DND-41 (cell line): ENCODE results near the gene DCBLD1.

Experiments used
- ATAC-seq: fragments of 200-7000 bp; cut with Tn5 transposase; 3 replicates; pipeline ENCODE4 v1.9.1; 2021; ENCODE audit warnings: low read depth; ENCODE audit not compliant: insufficient read depth
- DNase-seq: peaks from one replicate; pipeline ENCODE4 v3.0.0-alpha.2; 2020
- H2AFZ ChIP-seq: 2 replicates; pipeline ENCODE4 v1.6.0; 2012; ENCODE audit warnings: low read depth, low read length
- H3K27ac ChIP-seq: 2 replicates; pipeline ENCODE4 v1.5.1; 2012; ENCODE audit warnings: low read length, inconsistent platforms
- H3K27me3 ChIP-seq: fragments of 200-600 bp; sonication (generic); 2 replicates; pipeline ENCODE4 v1.6.0; 2012; ENCODE audit warnings: low read length, mild to moderate bottlenecking, inconsistent platforms; ENCODE audit not compliant: insufficient read depth, poor library complexity
- H3K36me3 ChIP-seq: 2 replicates; pipeline ENCODE4 v1.5.1; 2012; ENCODE audit warnings: low read length, inconsistent platforms; ENCODE audit not compliant: insufficient read depth
- H3K4me1 ChIP-seq: 2 replicates; pipeline ENCODE4 v1.5.1; 2012; ENCODE audit warnings: mild to moderate bottlenecking, low read length; ENCODE audit not compliant: insufficient read depth
- H3K4me2 ChIP-seq: 2 replicates; pipeline ENCODE4 v1.6.0; 2012; ENCODE audit warnings: mild to moderate bottlenecking, moderate library complexity, low read length, inconsistent platforms; ENCODE audit not compliant: insufficient read depth
- H3K4me3 ChIP-seq, 2 experiments: fragments of 200-600 bp in 1 of 2; shearing (Covaris generic) in 1 of 2; 2 replicates each; pipeline ENCODE4 v1.5.1; 2012 to 2016; ENCODE audit warnings: inconsistent platforms in 2 of 2, low read length in 2 of 2, mild to moderate bottlenecking in 2 of 2, low read depth in 1 of 2, moderate library complexity in 1 of 2
- H3K79me2 ChIP-seq: 2 replicates; pipeline ENCODE4 v1.6.0; 2012; ENCODE audit warnings: low read length, inconsistent platforms; ENCODE audit not compliant: insufficient read depth
- H3K9ac ChIP-seq: 2 replicates; pipeline ENCODE4 v1.6.0; 2012; ENCODE audit warnings: low read depth, mild to moderate bottlenecking, inconsistent platforms, low read length, moderate library complexity
- H3K9me3 ChIP-seq: 2 replicates; pipeline ENCODE4 v1.5.1; 2012; ENCODE audit warnings: low read length, moderate library complexity, mild to moderate bottlenecking, inconsistent platforms; ENCODE audit not compliant: insufficient read depth, severe bottlenecking
- H4K20me1 ChIP-seq: 2 replicates; pipeline ENCODE4 v1.6.0; 2012; ENCODE audit warnings: low read length; ENCODE audit not compliant: insufficient read depth
- CTCF ChIP-seq: IDR thresholded peaks from 2 replicates; pipeline ENCODE4 v1.5.1; 2012; ENCODE audit warnings: borderline replicate concordance, low read length, moderate library complexity, mild to moderate bottlenecking; ENCODE audit not compliant: poor library complexity, severe bottlenecking; ENCODE audit errors: extremely low read depth
- EZH2 ChIP-seq: IDR thresholded peaks from 3 replicates; pipeline ENCODE4 v1.6.1; 2012; ENCODE audit warnings: borderline replicate concordance, low read depth, mild to moderate bottlenecking, moderate library complexity, low read length, inconsistent platforms; ENCODE audit not compliant: severe bottlenecking

The DCBLD1 gene

DNA sequence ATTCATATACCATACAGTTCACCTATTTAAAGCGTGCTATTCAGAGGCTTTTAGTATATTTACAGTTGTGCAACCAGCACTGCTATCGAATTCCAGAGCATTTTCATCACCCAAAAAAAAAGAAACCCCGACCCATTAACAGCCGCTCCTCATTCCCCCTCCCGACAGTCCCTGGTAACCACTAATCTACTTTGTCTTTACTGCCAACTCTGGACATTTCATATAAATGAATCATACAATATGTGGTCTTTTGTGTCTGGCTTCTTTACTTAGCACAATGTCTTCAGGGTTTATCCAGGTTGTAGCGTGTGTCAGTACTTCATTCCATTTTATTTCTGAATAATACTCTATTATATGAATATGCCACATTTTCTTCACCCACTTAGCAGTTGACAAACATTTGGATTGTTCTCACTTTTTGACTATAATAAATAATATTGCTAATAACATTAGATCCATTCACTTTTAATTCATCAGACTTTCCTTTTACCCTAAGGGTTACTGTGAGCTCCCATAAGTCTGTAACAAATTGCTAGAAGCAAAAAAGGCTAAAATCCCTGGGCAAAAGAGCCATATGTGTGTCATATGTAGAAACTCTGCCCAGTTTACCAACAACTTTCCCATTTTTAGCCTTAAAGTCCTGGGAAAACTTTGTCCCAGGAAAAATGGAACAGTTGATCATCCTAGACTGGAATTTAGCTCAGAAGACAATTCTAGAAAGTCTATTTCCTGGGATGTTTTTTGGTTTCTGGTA lies 33.6 kb upstream of the DCBLD1 start:
- no peak overlapping the region for H3K9ac ChIP-seq
- TF ChIP-seq EZH2 = no peak
- no peak for TF ChIP-seq CTCF
- DNase-seq (no peak), ATAC-seq (no peak)
- H3K36me3 ChIP-seq = no peaks in the 10 kb centered on the region
- H3K27me3 ChIP-seq = peaks cover 4% of the 10 kb centered on the region
- no peak overlapping the region for H2AFZ ChIP-seq
- no peak overlapping the region for H3K27ac ChIP-seq
- H3K4me1 ChIP-seq = no peaks in the 10 kb centered on the region
- no peak overlapping the region for H3K4me2 ChIP-seq
- H3K79me2 ChIP-seq = no peaks in the 10 kb centered on the region
- no peaks in the 10 kb centered on the region for H3K9me3 ChIP-seq
- no peaks in the 10 kb centered on the region for H4K20me1 ChIP-seq
- no peak overlapping the region for H3K4me3 ChIP-seq

DNA sequence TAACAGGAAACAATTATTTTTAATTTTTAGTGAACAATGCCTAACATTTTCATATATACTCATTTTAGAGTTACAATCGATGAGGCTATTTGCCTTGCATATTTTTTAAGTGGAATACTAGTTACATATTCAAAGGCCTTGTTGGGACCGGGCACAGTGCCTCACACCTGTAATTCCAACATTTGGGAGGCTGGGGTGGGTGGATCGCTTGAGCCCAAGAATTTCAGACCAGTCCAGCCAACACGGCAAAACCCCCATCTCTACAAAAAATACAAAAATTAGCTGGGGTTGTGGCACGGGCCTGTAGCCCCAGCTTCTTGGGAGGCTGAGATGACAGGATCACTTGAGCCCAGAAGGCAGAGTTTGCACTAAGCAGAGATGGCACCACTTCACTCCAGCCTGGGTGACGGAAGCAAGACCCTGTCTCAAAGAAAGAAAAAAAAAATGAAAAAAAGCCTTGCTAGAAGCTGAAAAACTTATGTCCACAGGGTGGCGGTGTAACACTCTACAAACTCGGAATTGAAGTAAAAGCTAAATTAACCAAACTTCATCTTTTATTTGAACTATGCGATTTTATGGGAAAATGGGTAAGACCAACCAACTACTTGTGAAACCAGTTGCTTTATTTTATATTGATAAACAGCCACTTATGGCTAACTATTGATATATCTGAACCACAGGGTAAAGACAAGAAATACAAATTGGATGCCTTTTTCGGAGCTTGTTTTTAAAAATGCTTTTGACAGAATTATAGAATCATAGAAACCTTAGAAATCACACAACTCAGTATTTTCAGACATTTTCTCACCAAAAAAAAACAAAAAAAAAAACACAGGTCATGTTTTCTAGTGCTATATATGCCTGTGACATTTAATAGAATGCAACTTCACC lies 32.7 kb upstream of the DCBLD1 start:
- no peak overlapping the region for H3K4me3 ChIP-seq
- TF ChIP-seq CTCF = peak; percentile 79
- no peak for TF ChIP-seq EZH2
- DNase-seq = peak; percentile 60
- no peak overlapping the region for H3K4me2 ChIP-seq
- H3K27me3 ChIP-seq = peaks cover 4% of the 10 kb centered on the region
- H3K9me3 ChIP-seq = no peaks in the 10 kb centered on the region
- H2AFZ ChIP-seq = no peak overlapping the region
- no peaks in the 10 kb centered on the region for H3K79me2 ChIP-seq
- H3K9ac ChIP-seq = no peak overlapping the region
- H4K20me1 ChIP-seq = no peaks in the 10 kb centered on the region
- no peaks in the 10 kb centered on the region for H3K36me3 ChIP-seq
- H3K4me1 ChIP-seq = no peaks in the 10 kb centered on the region
- 0 out of 3 replicates have a peak, but pooled peaks have one; percentile 48 for ATAC-seq
- no peak overlapping the region for H3K27ac ChIP-seq

DNA sequence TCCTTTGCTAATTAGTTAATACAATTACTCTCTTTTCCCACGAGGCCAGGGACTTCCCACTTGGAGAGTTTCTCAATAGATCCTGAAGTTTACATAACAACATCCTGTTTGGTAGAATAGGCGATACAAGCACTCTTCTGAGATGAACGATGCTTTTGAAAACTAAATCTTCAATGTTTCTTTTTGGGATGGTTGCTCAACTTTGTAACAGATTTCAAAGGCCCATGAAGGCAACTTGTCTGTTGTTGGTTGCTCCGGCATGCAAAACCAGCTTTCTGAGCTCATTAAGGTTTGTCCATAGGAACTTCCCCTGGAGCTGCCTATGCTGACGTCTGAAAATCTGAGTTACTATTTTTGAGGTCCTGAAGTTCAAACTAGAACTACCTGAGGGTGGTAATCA lies 30.8 kb upstream of the DCBLD1 start:
- H3K9me3 ChIP-seq = no peaks in the 10 kb centered on the region
- H3K4me2 ChIP-seq = no peak overlapping the region
- TF ChIP-seq EZH2 (no peak), CTCF (no peak)
- no peak overlapping the region for H3K27ac ChIP-seq
- ATAC-seq (no peak), DNase-seq (no peak)
- H3K4me1 ChIP-seq = no peaks in the 10 kb centered on the region
- H2AFZ ChIP-seq = no peak overlapping the region
- no peaks in the 10 kb centered on the region for H4K20me1 ChIP-seq
- H3K9ac ChIP-seq = no peak overlapping the region
- H3K36me3 ChIP-seq = no peaks in the 10 kb centered on the region
- H3K27me3 ChIP-seq = peaks cover 4% of the 10 kb centered on the region
- no peaks in the 10 kb centered on the region for H3K79me2 ChIP-seq
- no peak overlapping the region for H3K4me3 ChIP-seq
